Caco-2 (cell line): ENCODE results near the gene LCE1D. TPM values are rescaled to one million over a fixed set of nuclear protein-coding genes. Genes with fewer than 3 reads are reported as not detected.

ENCODE experiments used
- BruUV-seq: library from RNA; stranded (reverse); fragments of 400-500 nt; replicated peaks from 2 replicates; lab custom pipeline; 2021; lab: Mats Ljungman, UMichigan
- CTCF ChIA-PET: fragments of 300-600 bp; sonication (Branson Sonifier 250); formaldehyde crosslinking; loops from one replicate; lab custom pipeline; 2022; ENCODE audit warnings: antibody characterized with exemption; lab: Charles Lee
- POLR2A ChIA-PET: fragments of 300-600 bp; sonication (Branson Sonifier 250); formaldehyde crosslinking; loops from one replicate; lab custom pipeline; 2022; ENCODE audit warnings: antibody characterized with exemption; lab: Charles Lee
- DNase-seq, 2 experiments: peaks; one replicate each; pipeline versions ENCODE4 v3.0.0 to v3.0.0-alpha.2; 2020 to 2022
- H3K27me3 ChIP-seq: replicated peaks from 2 replicates; pipeline ENCODE4 v1.6.0; 2011; ENCODE audit warnings: low read length; ENCODE audit not compliant: control insufficient read depth, insufficient read depth
- H3K36me3 ChIP-seq: 2 replicates; pipeline ENCODE4 v1.5.1; 2011; ENCODE audit warnings: low read length; ENCODE audit not compliant: control insufficient read depth, insufficient read depth
- H3K4me1 ChIP-seq: fragments of 250-450 bp; sonication (Bioruptor Pico); 2 replicates; pipeline ENCODE4 v1.5.1; 2020; ENCODE audit warnings: mild to moderate bottlenecking
- H3K4me3 ChIP-seq: 2 replicates; pipeline ENCODE4 v1.5.1; 2011; ENCODE audit warnings: low read depth, mild to moderate bottlenecking, control low read depth, low read length
- H3K9me3 ChIP-seq: fragments of 250-450 bp; sonication (Bioruptor Pico); 2 replicates; pipeline ENCODE4 v1.5.1; 2020; ENCODE audit warnings: mild to moderate bottlenecking, moderate library complexity
- H3K27ac Mint-ChIP-seq: one replicate; pipeline ENCODE4 v1.8.0; 2022; ENCODE audit warnings: mixed read lengths; ENCODE audit not compliant: unreplicated experiment
- H3K27me3 Mint-ChIP-seq: one replicate; pipeline ENCODE4 v1.8.0; 2022; ENCODE audit warnings: mixed read lengths; ENCODE audit not compliant: insufficient read depth, unreplicated experiment
- H3K36me3 Mint-ChIP-seq: one replicate; pipeline ENCODE4 v1.8.0; 2022; ENCODE audit warnings: mild to moderate bottlenecking, mixed read lengths; ENCODE audit not compliant: insufficient read depth, unreplicated experiment
- H3K4me1 Mint-ChIP-seq: one replicate; pipeline ENCODE4 v1.8.0; 2022; ENCODE audit warnings: low read depth, mixed read lengths; ENCODE audit not compliant: unreplicated experiment
- H3K4me3 Mint-ChIP-seq: one replicate; pipeline ENCODE4 v1.8.0; 2022; ENCODE audit warnings: mild to moderate bottlenecking, moderate library complexity, mixed read lengths; ENCODE audit not compliant: unreplicated experiment
- H3K9me3 Mint-ChIP-seq: one replicate; pipeline ENCODE4 v1.8.0; 2022; ENCODE audit warnings: mixed read lengths; ENCODE audit not compliant: unreplicated experiment
- CTCF ChIP-seq, 2 experiments: fragments of 200-600 bp in 1 of 2; IDR thresholded peaks; 1 replicate in 1 of 2; 2 replicates in 1 of 2; pipeline versions ENCODE4 v1.5.1 to v1.8.0; 2011 to 2022; ENCODE audit warnings: antibody characterized with exemption in 1 of 2, control low read depth in 1 of 2, inconsistent platforms in 1 of 2, low read depth in 1 of 2, low read length in 1 of 2, mild to moderate bottlenecking in 1 of 2, moderate library complexity in 1 of 2; ENCODE audit not compliant: insufficient read depth in 1 of 2, severe bottlenecking in 1 of 2, unreplicated experiment in 1 of 2
- intact Hi-C: fragments of 100-400 bp; cut with micrococcal nuclease; formaldehyde crosslinking; loops from one replicate; pipeline ENCODE4 v1.10.0; 2022; ENCODE audit not compliant: unreplicated experiment
- total RNA-seq: library from RNA; stranded (reverse); gene quantifications from 2 replicates; pipeline ENCODE4 v1.2.3, GENCODE V29; 2022

LCE1D gene
- total RNA-seq, 1 experiment from 2014 or later: not detected

GRCh38 chr1:152783095-152783494, 13.4 kb upstream of the LCE1D start:
- CTCF ChIA-PET: no interaction called here
- H3K9me3 Mint-ChIP-seq: no peaks in the 10 kb centered on the region
- POLR2A ChIA-PET: no interaction called here

GRCh38 chr1:152786077-152786476, 10.4 kb upstream of the LCE1D start, which contains the start of gene LCE1E:
TSS of gene LCE1E (plus strand) at chr1:152786257. CDS start at chr1:152787300, 1,043 bp downstream.
- Mint-ChIP-seq H3K27me3 (peaks cover 12% of the 10 kb centered on the region), H3K4me3 (no peak within 1 kb of the TSS), H3K27ac (no peak within 1 kb of the TSS), H3K9me3 (no peaks in the 10 kb centered on the region), H3K4me1 (no peaks in the 10 kb centered on the region), H3K36me3 (no peaks in the 10 kb centered on the region)
- ChIA-PET POLR2A (no interaction called here), CTCF (no interaction called here)
- no peak within 1 kb of the TSS for H3K4me3 ChIP-seq
- TF ChIP-seq CTCF (IDR thresholded peaks at IDR 0.05; ENCODE audit: insufficient read depth in 1 of 2, low read depth in 1 of 2, low read length in 1 of 2, severe bottlenecking in 1 of 2, unreplicated experiment in 1 of 2): no peak
- H3K9me3 ChIP-seq: no peaks in the 10 kb centered on the region
- no peaks in the 10 kb centered on the region for H3K36me3 ChIP-seq
- H3K27me3 ChIP-seq: no peaks in the 10 kb centered on the region; the same call in 1 of the 2 replicates
- BruUV-seq: no TSS peak
- no peak for DNase-seq
- intact Hi-C loops: loop anchor here (1.0 kb wide), 1 partner anchor 13 kb away; no protein-coding TSS in a partner anchor
- 0 out of 2 replicates have a peak, but pooled peaks cover 4% of the 10 kb centered on the region for H3K4me1 ChIP-seq

More at GRCh38 chr1:152783095-152783494, 13.4 kb upstream of the LCE1D start:
- Mint-ChIP-seq H3K4me1 (no peaks in the 10 kb centered on the region), H3K36me3 (no peaks in the 10 kb centered on the region), H3K27me3 (peaks cover 14% of the 10 kb centered on the region), H3K4me3 (no peak overlapping the region), H3K27ac (no peak overlapping the region)
- BruUV-seq: no TSS peak
- Histone ChIP-seq H3K27me3 (no peaks in the 10 kb centered on the region; the same call in 1 of the 2 replicates), H3K9me3 (no peaks in the 10 kb centered on the region), H3K36me3 (no peaks in the 10 kb centered on the region), H3K4me1 (0 out of 2 replicates have a peak, but pooled peaks cover 4% of the 10 kb centered on the region), H3K4me3 (no peak overlapping the region)
- no peak for DNase-seq
- intact Hi-C loops: no loop called here
- no peak for TF ChIP-seq CTCF (IDR thresholded peaks at IDR 0.05; ENCODE audit: insufficient read depth in 1 of 2, low read depth in 1 of 2, low read length in 1 of 2, severe bottlenecking in 1 of 2, unreplicated experiment in 1 of 2)

- H3K36me3 Mint-ChIP-seq: no peaks in the 10 kb centered on the region
- intact Hi-C loops: no loop called here
- Histone ChIP-seq H3K9me3 (no peaks in the 10 kb centered on the region; the same call in 1 of the 2 replicates), H3K4me3 (no peak overlapping the region), H3K36me3 (no peaks in the 10 kb centered on the region), H3K4me1 (no peaks in the 10 kb centered on the region), H3K27me3 (no peaks in the 10 kb centered on the region)
- BruUV-seq: no TSS peak
- ChIA-PET CTCF (no interaction called here), POLR2A (no interaction called here)
- H3K4me3 Mint-ChIP-seq: no peak overlapping the region
- no peaks in the 10 kb centered on the region for H3K4me1 Mint-ChIP-seq
- H3K9me3 Mint-ChIP-seq: no peaks in the 10 kb centered on the region
- peaks cover 10% of the 10 kb centered on the region for H3K27me3 Mint-ChIP-seq
- DNase-seq: no peak
- no peak for TF ChIP-seq CTCF (IDR thresholded peaks at IDR 0.05; ENCODE audit: insufficient read depth in 1 of 2, low read depth in 1 of 2, low read length in 1 of 2, severe bottlenecking in 1 of 2, unreplicated experiment in 1 of 2)
- H3K27ac Mint-ChIP-seq: no peak overlapping the region
These were observed 835 bp upstream of the LCE1D start for GRCh38 chr1:152795686-152796085.
